GM19455 (cell line): Measurements from ENCODE around the gene CSMD2.
"Not testable (repeated sequence)": the region's sequence is repeated elsewhere in the genome, so short reads cannot be mapped to it uniquely, and the experiment has no call there.

Experiments
- ATAC-seq: cut with Tn5 transposase; IDR thresholded peaks from one replicate; pipeline ENCODE4 v1.9.1; 2021; ENCODE audit not compliant: unreplicated experiment

CSMD2 gene

DNA sequence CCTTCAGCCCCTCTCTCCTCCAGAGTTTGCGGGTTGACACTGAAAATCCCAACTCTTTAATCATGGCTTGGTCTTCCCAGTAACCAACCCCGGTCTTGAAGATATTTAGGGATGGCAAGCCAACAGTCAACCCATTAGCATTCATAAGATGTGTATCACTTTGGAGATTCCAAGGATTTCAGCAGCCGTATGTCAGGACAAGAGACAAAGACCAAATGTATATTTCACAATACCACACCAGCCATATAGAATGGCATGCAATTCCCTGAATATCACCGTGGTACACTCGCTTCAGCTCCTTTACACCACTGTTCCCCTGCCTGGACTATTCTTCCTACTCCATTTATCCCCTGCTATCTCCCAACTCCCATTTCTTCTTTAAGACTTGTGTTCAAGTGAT lies 109.2 kb downstream of the CSMD2 start:
- no peak for ATAC-seq

DNA sequence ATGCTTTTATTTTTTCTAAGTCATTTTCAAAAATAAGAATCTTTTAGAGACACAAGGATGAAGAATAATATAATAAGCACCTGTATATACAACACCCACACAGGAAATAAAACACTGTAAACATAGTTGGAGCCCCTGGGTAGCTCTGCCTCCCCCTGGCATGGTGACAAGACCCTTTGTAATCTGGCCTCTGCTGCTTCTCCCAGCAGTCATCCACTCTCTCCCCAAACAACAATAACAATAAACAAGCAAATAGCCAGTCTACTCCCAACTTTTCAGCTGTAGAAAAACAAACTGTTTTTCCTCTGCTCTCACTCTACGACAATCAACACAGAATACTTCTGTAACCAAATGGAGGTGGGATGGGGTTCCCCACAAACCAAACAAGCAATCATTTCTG lies 110.1 kb downstream of the CSMD2 start:
- ATAC-seq, result no peak

DNA sequence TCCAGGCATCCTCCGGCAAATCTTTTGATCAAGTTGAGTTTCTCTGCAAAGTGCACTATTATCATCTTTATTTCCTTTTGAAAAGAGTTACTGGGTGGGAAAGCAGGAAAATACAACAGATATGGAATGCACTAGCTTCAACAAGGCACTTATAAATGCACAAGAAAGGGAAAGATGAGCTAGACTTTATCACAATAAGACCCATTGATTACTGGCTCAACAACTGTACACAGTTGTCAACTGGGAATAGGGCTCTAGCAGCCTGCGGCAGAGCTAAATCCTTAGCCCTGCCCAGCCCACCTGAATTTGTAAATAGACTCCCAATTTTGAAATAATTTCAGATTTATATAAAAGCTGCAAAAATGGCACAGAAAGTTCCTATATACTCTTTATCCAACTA lies 111.4 kb downstream of the CSMD2 start:
- no peak for ATAC-seq

GRCh38 chr1:34052565-34052964 lies 112.5 kb downstream of the CSMD2 start:
- no peak for ATAC-seq

DNA sequence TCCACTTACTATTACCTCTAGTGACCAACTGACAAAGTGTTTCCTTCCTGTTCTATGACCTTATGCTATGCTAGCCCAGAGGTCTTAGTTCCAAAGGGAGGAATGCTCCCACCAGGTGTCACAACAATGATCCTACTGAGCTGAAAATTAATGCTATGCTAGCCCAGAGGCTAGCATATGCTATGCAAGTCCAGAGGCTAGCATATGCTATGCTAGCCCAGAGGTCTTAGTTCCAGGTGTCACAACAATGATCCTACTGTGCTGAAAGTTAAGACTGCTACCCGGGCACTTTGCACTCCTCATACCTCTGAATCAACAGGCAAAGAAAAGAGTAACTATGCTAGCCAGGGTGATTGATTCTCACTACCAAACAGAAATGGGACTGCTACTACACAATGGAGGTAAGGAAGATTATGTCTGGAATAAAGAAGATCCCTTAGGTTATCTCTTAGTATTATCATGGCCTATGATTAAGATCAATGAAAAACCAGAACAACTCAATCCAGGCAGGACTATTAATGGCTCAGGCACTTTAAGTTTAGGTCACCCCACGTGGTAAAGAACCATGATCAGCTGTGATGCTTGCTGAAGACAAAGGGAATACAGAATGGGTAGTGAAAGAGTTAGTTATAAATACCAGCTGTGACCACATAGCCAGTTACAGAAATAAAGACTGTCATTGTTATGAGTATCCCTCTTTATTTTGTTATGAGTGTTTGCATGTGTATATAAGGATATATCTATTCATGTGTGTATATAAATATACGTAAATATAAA lies 114.1 kb downstream of the CSMD2 start:
- ATAC-seq, result no peak

DNA sequence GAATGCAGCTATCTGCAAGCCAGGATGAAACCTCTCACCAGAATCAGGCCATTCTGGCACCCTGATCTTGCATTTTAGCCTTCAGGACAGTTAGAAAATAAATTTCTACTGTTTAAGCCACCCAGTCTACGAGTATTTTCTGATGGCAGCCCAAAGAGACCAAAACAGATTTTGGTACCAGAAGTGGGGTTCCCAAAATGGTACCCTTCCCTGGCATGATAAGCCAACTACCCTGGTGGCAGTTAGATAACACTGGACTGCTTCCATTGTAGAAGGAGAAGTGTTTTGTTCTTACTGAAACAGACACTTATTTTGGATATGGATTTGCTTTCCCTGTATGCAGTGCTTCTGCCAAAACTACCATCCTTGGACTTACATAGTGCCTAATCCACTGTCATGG lies 115.0 kb downstream of the CSMD2 start:
- no peak for ATAC-seq

DNA sequence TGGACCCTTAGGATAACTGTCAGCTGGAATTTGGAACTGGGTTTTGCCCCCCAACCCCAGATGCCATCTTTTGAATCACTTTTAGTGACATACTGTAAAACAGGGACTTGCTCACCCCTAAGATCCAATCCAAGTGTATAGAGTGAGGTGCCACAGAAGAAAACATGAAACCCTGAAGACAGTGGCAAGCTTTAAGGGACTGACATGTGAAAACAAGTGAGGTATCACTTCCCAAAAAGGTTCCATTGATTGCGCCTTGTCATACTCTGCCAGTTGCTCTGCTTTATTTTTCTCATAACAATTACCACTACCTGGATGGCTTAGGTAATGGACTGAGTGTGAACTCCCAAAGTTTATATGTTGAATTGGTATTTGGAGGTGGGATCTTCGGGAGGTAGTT lies 115.6 kb downstream of the CSMD2 start:
- no peak for ATAC-seq

GRCh38 chr1:34037856-34038255 lies 127.2 kb downstream of the CSMD2 start:
- ATAC-seq, result no peak

- ATAC-seq, result no peak
Observed at GRCh38 chr1:34037109-34037508, 127.9 kb downstream of the CSMD2 start.

GRCh38 chr1:34034036-34034435 lies 131.0 kb downstream of the CSMD2 start:
- ATAC-seq, result no peak

DNA sequence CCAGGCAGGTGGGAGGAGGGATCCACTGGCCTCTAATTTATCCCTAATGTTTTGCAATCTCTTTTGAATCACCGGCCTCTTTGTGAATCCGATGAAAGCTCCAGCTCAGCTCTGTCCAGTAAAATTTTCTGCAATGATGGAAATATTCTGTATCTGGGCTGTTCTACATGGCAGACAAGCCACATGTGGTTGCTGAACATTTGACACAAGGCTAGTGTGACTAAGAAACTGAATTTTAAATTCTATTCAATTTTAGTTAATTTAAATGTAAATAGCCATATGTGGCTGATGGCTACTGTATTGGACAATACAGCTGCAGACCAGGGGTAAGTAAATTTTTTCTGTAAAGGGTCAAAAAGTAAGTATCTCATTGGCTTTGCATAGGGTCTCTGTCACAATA lies 135.1 kb downstream of the CSMD2 start:
- no peak for ATAC-seq

GRCh38 chr1:34029515-34029914 lies 135.5 kb downstream of the CSMD2 start:
- ATAC-seq, result no peak

DNA sequence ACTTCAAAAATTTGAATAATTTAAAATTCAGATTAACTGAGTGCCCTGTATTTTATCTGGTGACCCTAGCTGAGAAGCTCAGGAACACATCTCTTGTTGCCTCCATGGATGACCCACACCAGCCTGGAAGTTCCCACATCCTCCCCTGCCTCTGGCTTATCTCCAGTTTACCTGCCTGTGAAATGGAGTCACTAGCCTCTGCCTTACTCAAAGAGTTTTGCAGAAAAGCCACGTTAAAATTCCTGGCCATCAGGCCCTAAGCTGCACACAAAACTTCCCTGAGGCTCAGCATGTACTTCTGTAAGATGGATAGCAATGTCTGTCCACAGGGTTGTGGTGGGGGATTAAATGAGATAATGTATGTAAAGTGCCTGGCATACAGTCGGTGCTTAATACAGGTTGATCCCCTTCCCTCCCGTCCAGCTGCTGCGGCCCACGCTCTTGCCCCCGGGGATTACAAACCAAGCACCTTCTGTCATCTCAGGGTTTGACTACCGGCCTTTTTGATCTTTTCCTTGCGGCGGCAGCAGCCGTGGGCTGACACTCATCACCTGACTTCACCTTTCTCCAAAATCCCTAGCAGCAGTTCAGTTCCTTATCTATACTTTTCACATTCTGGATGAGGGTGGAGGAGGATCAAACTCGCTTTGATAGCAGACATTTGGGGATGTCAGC lies 136.5 kb downstream of the CSMD2 start:
- no peak for ATAC-seq

GRCh38 chr1:34025675-34026074 lies 139.4 kb downstream of the CSMD2 start:
- ATAC-seq, result no peak

GRCh38 chr1:34024485-34024884 lies 140.5 kb downstream of the CSMD2 start:
- ATAC-seq, result no peak

DNA sequence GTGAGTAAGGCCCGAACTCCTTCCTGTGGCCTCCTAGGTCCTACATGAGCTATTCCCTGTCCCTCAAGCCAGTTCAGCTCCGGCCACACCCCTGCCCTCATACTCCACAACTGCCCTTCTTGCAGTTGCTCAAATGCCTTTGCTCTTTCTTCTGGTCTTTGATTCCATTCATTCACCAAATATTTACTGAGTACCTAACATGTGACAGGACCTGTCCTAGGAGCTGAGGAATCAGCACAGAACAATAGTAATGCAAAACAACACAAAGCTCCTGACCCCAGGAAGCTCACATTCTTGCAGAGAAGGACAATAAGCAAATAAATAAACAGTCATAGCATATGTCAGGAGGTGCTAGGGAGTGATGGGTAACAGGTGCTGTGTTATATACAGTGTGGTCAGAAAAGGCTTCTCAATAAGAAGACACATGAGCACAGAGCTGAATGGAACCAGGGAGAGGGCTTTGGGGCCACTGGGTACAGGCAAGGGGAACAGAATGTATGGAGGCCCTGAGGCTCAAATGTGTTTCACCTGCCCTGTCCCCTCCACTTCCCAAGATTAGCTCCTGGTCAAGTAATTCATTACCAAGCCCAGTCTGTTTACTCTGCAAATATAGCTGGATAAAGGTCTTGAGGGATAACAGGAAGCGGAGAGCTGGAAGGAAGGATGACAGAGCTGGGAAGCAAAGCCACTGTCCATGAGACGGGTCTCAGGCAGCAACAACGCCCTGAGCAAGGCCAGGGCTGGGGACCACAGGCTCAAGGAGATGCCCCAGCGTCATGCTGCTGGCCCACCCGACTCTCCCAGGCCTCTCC lies 145.1 kb downstream of the CSMD2 start:
- no peak for ATAC-seq

DNA sequence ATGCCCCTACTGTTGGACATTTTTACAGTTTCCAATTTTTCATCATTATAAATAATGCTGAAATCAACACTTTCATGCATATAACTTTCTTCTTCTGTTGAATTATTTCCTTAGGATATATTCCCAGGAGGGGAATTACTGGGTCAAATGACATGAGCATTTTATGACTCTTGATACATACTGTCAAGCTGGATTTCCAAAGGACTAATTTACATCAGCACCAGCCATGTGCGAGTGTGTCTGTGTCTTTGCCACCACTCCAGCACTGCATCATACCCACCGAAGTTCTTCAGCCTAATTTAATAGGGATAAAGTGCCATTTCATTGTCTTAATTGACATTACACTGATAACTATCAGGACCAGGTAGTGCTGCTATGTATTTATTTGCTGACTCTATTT lies 146.7 kb downstream of the CSMD2 start:
- no peak for ATAC-seq

- ATAC-seq, result not testable (repeated sequence)
Observed at GRCh38 chr1:34016281-34016680, 148.7 kb downstream of the CSMD2 start.

DNA sequence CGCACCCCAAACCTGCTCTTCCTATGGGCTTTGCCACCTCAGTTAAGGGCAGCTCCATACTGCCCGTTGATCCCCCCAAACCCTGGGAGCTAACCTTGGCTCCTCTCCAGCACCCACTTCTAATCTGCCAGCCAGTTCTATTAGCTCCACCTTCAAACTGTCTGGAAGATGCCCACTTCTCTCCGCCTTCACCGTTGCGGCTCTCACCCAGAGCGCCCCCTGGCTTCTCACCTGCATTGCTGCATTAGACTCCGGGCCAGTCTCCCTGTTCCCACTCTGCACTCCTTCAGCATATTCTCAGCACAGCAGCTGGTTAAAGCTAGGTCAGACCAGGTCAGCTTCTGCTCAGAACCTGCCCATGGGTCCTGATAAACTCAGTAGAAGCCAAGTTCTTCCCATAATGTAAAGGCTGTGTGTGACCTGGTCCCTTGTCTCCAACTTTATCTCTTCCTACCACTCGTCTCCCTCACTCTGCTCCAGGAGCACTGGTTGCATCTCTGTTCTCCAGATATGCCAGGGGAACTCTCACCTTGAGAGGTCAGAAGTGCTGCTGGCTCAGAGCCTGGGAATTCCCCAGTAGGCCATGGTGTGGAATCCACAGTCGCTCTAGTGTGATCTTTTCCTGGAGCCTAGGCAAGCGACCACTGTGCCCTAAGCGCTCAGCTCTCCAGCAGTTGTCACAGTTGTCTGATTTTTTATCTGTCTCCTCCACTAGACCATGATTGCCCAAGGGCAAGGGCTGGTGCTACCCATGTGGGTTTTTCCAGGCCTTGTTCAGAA lies 150.9 kb downstream of the CSMD2 start:
- no peak for ATAC-seq

GRCh38 chr1:34013136-34013535 lies 151.9 kb downstream of the CSMD2 start:
- no peak for ATAC-seq

DNA sequence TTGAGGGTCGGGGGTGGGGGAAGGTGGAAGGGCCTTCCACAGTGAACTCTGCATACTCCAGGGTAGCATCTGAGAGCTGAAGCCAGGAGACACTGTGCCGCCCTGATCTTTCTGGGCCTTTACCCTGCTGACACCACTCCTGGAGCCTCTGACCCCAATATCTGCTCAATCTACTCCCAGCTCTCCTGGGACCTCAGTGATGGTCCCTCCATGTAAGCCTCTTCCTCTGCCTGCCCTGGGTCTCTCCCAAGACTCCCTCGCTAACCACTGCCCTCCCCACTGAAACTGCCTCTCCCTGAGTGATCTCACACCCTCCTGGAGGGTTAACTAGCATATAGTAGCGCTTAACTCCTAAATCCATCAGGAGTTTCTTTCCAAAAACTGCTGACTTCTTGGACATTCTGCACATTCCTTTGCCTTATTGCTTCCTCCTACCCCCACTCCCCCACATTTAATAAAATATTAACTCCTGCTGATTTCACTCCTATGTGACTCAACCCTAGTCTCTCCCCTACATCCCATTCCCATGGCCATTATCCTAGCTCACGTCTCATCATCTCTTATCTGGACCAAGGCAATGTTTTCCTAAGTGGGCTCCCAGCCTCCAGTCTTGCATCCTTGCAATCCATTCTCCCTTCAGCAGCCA lies 155.6 kb downstream of the CSMD2 start:
- ATAC-seq, result no peak
